ENCODE measurements around the gene COL5A3.

COL5A3 gene

GRCh38 chr19:10013316-10013715 is 3.0 kb upstream of the COL5A3 start, which contains the start of gene RDH8:
Gene RDH8 (plus strand): TSS chr19:10013483. CDS start chr19:10013498, 15 bp downstream.
- no peak for DNase-seq (ENCODE audit: low read depth)
- H3K4me3 ChIP-seq (ENCODE audit: low read length), result no peak within 1 kb of the TSS

DNA sequence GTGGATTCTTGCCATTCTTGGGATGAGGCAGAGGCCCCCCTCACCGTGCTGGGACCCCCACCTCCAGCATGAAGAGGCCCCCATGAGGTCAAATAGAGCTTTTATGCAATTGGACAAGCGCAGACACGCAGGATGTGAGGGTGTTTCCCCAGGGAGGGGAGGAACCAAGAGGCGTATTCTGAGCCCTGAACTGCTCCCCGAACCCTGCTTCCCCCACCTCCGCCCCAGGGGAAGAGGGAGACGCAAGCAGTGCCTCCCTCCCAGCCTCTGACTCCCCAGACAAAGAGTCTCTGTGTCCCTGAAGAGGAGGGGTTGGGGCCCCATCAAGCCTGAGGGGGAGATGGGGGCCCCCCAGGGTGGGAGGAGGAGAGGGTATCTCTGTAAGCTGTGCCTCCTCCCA is 1.7 kb upstream of the COL5A3 start:
- no peak overlapping the region for H3K4me3 ChIP-seq (ENCODE audit: low read length)
- no peak for TF ChIP-seq CTCF (IDR thresholded peaks at IDR 0.05; ENCODE audit: insufficient read depth, low read depth, low read length, missing control alignments)
- DNase-seq (ENCODE audit: low read depth), result peak; percentile 48

More at GRCh38 chr19:10013316-10013715, 3.0 kb upstream of the COL5A3 start, which contains the start of gene RDH8:
- no peak for TF ChIP-seq CTCF (IDR thresholded peaks at IDR 0.05; ENCODE audit: insufficient read depth, low read depth, low read length, missing control alignments)

GRCh38 chr19:10010939-10011338 is 635 bp upstream of the COL5A3 start:
- no peak for TF ChIP-seq CTCF (IDR thresholded peaks at IDR 0.05; ENCODE audit: insufficient read depth, low read depth, low read length, missing control alignments)
- no peak for DNase-seq (ENCODE audit: low read depth)
- no peak overlapping the region for H3K4me3 ChIP-seq (ENCODE audit: low read length)

DNA sequence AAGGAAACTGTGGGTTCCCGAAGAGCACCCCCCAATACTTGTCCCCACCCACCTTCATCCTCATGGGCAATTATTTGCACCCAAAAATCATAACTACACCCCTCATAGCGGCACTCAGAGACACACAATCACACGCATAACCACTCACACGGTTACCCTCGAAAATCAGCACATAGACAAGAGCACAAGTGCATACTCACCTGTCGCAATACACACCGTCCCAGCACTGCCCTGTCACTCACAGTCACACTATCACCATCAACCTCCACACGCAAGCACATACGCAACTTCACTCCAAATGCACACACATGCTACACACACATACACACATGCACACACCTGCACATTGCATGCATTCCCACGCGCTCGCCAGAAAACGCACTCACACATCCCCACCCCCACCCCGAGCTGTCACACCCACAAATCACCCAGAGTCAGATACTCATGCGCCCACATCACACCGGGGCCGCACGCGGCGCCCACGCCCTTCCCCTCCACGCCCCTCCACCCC is 535 bp downstream of the COL5A3 start:
- no peak overlapping the region for H3K4me3 ChIP-seq (ENCODE audit: low read length)
- no peak for TF ChIP-seq CTCF (IDR thresholded peaks at IDR 0.05; ENCODE audit: insufficient read depth, low read depth, low read length, missing control alignments)
- peak; percentile 31 for DNase-seq (ENCODE audit: low read depth)

GRCh38 chr19:10008184-10008765 is 2.0 kb downstream of the COL5A3 start:
- no peak for DNase-seq (ENCODE audit: low read depth)
- H3K4me3 ChIP-seq (ENCODE audit: low read length), result no peak overlapping the region
- no peak for TF ChIP-seq CTCF (IDR thresholded peaks at IDR 0.05; ENCODE audit: insufficient read depth, low read depth, low read length, missing control alignments)

DNA sequence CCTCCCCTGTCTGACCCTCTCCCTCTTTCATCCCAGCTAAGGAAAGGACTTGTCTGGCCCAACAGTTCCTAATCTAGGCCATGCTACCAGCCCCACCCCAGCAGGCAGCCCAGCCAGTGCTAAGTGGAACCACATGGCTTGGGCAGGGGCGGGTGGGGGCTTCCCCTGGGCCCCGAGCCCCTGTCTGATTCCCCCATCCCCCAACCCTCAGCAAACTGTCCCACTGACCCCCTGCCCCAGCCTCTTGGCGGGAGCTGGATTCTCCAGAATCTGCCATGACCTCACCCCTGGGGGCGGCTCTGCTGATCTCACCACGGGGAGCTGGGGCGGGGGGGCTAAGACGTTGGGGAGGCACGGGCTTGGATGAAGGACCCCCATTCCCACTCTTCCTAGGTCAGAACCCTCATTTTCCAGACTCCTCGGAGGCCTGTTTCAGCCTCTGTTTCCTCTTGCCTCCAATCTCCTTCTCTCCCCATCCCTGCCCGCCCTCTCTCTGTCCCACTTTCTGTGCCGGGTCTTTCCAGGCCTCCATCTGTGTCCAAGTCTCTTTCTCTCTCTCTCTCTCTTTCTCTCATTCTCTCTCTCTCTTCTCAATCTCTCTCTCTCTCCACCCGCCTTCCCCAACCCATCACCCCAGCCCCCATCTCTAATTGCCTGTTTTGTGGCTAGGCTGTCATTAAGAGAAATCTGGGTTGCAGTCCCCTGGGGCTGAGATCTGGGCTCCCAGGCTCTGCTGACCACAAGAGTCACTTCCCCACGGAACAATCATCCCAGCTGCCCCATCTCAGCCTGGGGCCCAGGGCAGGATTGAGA is 2.7 kb downstream of the COL5A3 start:
- H3K4me3 ChIP-seq (ENCODE audit: low read length), result no peak overlapping the region
- TF ChIP-seq CTCF (IDR thresholded peaks at IDR 0.05; ENCODE audit: insufficient read depth, low read depth, low read length, missing control alignments), result no peak
- DNase-seq (ENCODE audit: low read depth), result no peak

Data from epithelial cell of esophagus (primary cell).